Measurements from ENCODE around the gene USHBP1. TPM values are rescaled to one million over a fixed set of nuclear protein-coding genes. Genes with fewer than 3 reads are reported as not detected.

Gene USHBP1
- total RNA-seq, 4 donors from 2014 or later, result 0.79 to 1.2 (median 0.96) TPM; not detected in 1

DNA sequence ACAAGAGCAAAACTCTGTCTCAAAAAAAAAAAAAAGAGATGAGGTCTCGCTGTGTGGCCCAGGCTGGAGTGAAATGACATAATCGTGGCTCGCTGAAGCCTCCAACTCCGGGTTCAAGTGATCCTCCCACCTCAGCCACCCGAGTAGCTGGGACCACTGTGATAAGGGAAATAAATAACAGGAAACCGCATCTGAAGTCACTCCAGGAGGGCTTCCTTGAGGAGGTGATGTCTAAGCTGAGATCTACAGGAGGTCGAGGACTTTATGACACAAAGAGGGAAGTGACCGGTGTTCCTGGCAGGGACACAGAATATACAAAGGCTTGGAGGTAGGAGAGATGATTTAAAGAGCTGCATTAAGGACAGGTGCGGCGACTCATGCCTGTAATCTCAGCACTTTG lies 9.9 kb downstream of the USHBP1 start:
- no peaks in the 10 kb centered on the region for H3K9me3 ChIP-seq
- no peak for DNase-seq
- intact Hi-C loops (cut with DNase I; ENCODE audit: low total_unique reads) (no loop called here), in situ Hi-C loops (cut with MboI; ENCODE audit: low pct_ligation_motif_present in 1 of 4, low pct_unique_long_range_greater_than_20kb in 1 of 4, low sequenced_read_pairs in 3 of 4) (no loop called here)
- H3K4me3 ChIP-seq, result no peak overlapping the region
- H3K27me3 ChIP-seq, result no peaks in the 10 kb centered on the region
- TF ChIP-seq, protein P1, sequence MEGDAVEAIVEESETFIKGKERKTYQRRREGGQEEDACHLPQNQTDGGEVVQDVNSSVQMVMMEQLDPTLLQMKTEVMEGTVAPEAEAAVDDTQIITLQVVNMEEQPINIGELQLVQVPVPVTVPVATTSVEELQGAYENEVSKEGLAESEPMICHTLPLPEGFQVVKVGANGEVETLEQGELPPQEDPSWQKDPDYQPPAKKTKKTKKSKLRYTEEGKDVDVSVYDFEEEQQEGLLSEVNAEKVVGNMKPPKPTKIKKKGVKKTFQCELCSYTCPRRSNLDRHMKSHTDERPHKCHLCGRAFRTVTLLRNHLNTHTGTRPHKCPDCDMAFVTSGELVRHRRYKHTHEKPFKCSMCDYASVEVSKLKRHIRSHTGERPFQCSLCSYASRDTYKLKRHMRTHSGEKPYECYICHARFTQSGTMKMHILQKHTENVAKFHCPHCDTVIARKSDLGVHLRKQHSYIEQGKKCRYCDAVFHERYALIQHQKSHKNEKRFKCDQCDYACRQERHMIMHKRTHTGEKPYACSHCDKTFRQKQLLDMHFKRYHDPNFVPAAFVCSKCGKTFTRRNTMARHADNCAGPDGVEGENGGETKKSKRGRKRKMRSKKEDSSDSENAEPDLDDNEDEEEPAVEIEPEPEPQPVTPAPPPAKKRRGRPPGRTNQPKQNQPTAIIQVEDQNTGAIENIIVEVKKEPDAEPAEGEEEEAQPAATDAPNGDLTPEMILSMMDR (IDR thresholded peaks at IDR 0.05), result no peak
- TF ChIP-seq POLR2A (IDR thresholded peaks at IDR 0.05) (no peak), EP300 (IDR thresholded peaks at IDR 0.05; ENCODE audit: low read depth) (no peak), POLR2AphosphoS5 (IDR thresholded peaks at IDR 0.05) (no peak)
- H3K4me1 ChIP-seq, result peaks cover 0 to 2% (median under 1%) of the 10 kb centered on the region in 4 donors
- no peak overlapping the region for H3K27ac ChIP-seq
- WGBS, 2 donors (ENCODE audit: low coverage in 1 of 2), result 68 to 87% methylated on average over 6 to 10 of the region's 10 CpGs
- no peaks in the 10 kb centered on the region for H3K36me3 ChIP-seq

DNA sequence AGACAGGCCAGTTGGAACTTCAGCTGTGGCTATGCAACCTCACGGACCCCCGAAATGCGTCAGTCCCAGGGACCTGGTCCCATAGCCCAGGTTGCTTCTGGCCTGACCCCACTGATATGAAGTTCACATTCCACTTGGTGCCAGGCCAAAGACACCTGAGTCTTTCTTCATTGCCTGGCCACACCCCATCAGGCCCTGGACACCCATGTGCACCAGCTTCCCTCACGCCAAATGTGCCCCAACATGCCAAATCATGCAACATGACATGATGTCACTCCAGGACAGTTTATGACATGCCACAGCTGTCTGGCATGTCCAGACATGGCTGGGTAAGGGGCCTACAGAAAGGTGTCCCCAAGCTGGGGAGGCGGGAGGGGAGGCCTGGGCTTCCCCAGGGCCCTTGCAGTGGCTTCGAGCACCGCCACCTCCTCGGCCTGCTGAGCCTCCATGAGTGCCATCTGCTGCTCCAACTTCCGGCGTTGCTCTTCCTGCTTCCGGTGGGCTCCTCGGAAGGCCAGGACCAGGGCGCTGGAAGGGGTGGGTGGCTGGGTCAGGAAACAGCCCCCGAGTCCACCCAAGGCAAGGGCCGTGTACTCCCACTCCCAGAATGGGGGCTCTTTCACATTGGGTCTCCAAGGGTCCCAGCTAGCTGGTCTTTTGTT lies 14.5 kb downstream of the USHBP1 start:
- Histone ChIP-seq H3K4me1 (peaks cover 21 to 32% (median 29%) of the 10 kb centered on the region in 4 donors), H3K36me3 (no peaks in the 10 kb centered on the region), H3K4me3 (no peak overlapping the region), H3K27me3 (no peaks in the 10 kb centered on the region), H3K9me3 (no peaks in the 10 kb centered on the region), H3K27ac (peak overlapping the region in 2 of 4 donors; percentile 60 to 95)
- in situ Hi-C loops (cut with MboI; ENCODE audit: low pct_ligation_motif_present in 1 of 4, low pct_unique_long_range_greater_than_20kb in 1 of 4, low sequenced_read_pairs in 3 of 4), result no loop called here
- TF ChIP-seq EP300 (IDR thresholded peaks at IDR 0.05; ENCODE audit: low read depth), result no peak
- TF ChIP-seq, protein P1 (IDR thresholded peaks at IDR 0.05), result no peak
- peak in 1 of 3 donors; percentile 11 for TF ChIP-seq POLR2AphosphoS5 (IDR thresholded peaks at IDR 0.05)
- TF ChIP-seq POLR2A (IDR thresholded peaks at IDR 0.05), result no peak
- intact Hi-C loops (cut with DNase I; ENCODE audit: low total_unique reads), result no loop called here
- peak; percentile 77 for DNase-seq
- 78% methylated on average over 12 of the region's 15 CpGs; no CpG with 5 or more reads in 1 of the 2 donors for WGBS, 2 donors (ENCODE audit: low coverage in 1 of 2)

DNA sequence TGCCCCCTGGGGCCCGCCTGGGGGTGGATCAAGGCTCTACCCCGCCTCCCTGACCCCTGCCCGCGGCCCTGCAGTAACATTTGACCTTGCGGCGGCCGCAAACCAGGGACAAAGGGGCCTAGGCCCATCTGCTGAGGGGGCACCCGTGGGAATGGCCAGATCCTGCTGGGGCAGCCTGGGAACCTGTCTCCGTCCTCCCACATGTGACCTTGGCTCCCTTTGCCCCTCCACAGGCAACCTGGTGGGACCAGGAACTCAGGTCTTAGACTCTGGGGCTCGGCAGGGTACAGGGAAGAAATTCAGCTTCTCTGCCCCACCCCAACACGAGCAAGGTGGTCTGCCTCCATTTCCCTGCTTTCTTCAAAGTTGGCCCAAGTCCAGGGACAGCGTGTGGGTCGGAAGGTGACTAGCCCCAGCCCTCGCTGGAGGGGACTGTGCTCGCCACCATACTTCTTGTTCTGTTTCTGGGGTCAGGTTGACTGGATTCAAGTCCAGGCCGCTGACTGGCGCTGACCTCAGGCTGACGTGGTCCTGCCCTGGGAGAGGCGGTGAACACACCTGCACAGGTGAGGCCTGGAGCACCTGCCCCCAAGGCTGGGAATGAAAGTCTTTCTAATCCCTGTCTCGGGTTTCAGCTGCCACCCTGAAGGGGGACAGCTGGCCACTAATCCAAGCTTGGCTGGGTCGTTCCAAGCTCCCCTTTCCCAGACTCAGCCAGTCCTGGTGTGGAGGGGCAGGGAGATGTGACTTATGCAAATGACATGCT lies 16.4 kb downstream of the USHBP1 start:
- WGBS, 2 donors (ENCODE audit: low coverage in 1 of 2), result 54 to 62% methylated on average over 2 to 20 of the region's 21 CpGs
- Histone ChIP-seq H3K36me3 (no peaks in the 10 kb centered on the region), H3K27ac (peak overlapping the region; percentile 56 to 95 (median 91)), H3K27me3 (no peaks in the 10 kb centered on the region), H3K9me3 (no peaks in the 10 kb centered on the region), H3K4me3 (no peak overlapping the region), H3K4me1 (peaks cover 21 to 41% (median 33%) of the 10 kb centered on the region in 4 donors)
- TF ChIP-seq POLR2A (IDR thresholded peaks at IDR 0.05) (no peak), POLR2AphosphoS5 (IDR thresholded peaks at IDR 0.05) (no peak), EP300 (IDR thresholded peaks at IDR 0.05; ENCODE audit: low read depth) (no peak)
- TF ChIP-seq, protein P1 (IDR thresholded peaks at IDR 0.05), result no peak
- in situ Hi-C loops (cut with MboI; ENCODE audit: low pct_ligation_motif_present in 1 of 4, low pct_unique_long_range_greater_than_20kb in 1 of 4, low sequenced_read_pairs in 3 of 4), result no loop called here
- intact Hi-C loops (cut with DNase I; ENCODE audit: low total_unique reads), result no loop called here
- peak; percentile 73 for DNase-seq

DNA sequence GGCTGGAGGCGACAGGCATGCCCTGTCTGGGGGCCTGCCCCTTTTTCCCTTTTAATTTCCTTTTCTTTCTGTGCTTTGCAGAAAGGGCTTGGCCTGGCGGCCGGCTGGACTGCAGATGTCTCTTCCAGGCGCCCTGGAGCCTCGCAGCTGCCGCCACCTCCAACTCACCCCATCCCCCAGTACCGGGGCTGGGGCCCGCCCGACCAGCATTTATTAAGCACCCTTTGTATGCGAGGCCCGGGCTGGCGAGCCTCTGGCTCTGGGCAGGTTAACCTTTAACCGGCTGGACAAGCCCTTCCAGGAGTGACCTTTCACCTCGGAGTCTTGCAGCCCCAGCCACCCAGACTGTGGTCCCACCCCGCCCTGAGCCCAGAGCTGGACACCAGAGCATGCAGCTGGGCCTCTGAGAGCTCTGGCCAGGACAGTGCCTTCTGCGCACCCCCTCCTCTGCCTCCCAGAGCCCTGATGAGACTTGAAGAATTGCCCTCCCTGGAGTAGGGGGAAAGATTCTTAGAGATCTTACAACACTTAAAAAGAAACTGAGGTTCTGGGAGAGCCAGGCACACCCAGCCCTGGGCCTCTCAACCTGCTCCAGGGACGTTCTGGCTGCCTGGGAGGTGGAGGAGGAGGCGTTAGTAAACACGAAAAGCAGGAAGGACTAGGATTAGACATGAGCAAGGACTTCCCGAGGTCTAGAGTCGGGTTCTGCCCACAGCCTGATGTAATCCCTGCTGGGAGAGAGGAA lies 17.7 kb downstream of the USHBP1 start:
- Histone ChIP-seq H3K27ac (peak overlapping the region; percentile 89 to 95 (median 94)), H3K27me3 (no peaks in the 10 kb centered on the region), H3K9me3 (no peaks in the 10 kb centered on the region), H3K4me1 (peaks cover 28 to 54% (median 47%) of the 10 kb centered on the region in 4 donors), H3K4me3 (peak overlapping the region; percentile 56 to 95 (median 72)), H3K36me3 (no peaks in the 10 kb centered on the region)
- intact Hi-C loops (cut with DNase I; ENCODE audit: low total_unique reads) (no loop called here), in situ Hi-C loops (cut with MboI; ENCODE audit: low pct_ligation_motif_present in 1 of 4, low pct_unique_long_range_greater_than_20kb in 1 of 4, low sequenced_read_pairs in 3 of 4) (no loop called here)
- TF ChIP-seq EP300 (IDR thresholded peaks at IDR 0.05; ENCODE audit: low read depth) (no peak), POLR2AphosphoS5 (IDR thresholded peaks at IDR 0.05) (peak in 2 of 3 donors; percentile 16 to 37)
- DNase-seq, result peak; percentile 69
- WGBS, 2 donors (ENCODE audit: low coverage in 1 of 2), result 0 to 17% methylated on average over 6 to 18 of the region's 21 CpGs

Data from transverse colon (tissue), 4 donors.